ENCODE data around the gene TLN1. TPM values are rescaled to one million over a fixed set of nuclear protein-coding genes. Genes with fewer than 3 reads are reported as not detected.
A peak's percentile ranks its signal among the peaks of the same experiment; 100 is the strongest.

The TLN1 gene
- total and polyA plus RNA-seq, 10 donors = 79.9 to 881 (median 469) TPM

DNA sequence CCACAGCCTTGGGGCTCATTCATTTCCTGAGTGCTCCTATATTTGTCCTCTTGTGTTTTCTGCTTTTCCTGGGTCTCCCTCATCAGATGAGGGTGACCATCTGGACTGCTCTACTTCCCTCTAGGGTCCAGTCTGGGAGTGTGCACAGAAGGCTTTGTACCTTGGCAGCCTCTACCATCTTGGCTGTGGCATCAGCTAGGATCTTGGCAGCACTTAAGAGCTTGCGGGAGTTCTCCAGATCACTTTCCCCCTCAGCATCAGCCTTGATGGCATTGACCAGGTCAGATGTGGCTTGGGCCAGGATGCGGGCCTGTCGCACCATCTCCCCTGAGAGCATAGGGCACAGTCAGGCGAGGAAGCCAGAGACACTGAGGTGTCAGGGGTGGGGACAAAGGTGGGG lies 15.8 kb downstream of the TLN1 start:
- Histone ChIP-seq H3K9me3 (no peaks in the 10 kb centered on the region), H3K4me3 (no peak overlapping the region), H3K4me1 (peaks cover 0 to 22% (median 9%) of the 10 kb centered on the region in 6 donors), H3K36me3 (peaks cover 18 to 100% (median 100%) of the 10 kb centered on the region in 6 donors), H3K27me3 (replicated peaks in 1 of 7) (no peaks in the 10 kb centered on the region), H3K27ac (peak overlapping the region in 1 of 8 donors; percentile 8)
- intact Hi-C loops (cut with DNase I; ENCODE audit: low total_unique reads) = no loop called here
- TF ChIP-seq POLR2AphosphoS5 (IDR thresholded peaks at IDR 0.05) = peak; percentile 12 to 37 (median 30)
- TF ChIP-seq POLR2A (IDR thresholded peaks at IDR 0.05) = no peak
- 86 to 93% (median 92%) methylated on average over 3 to 4 of the region's 4 CpGs for WGBS, 5 donors
- no peak for DNase-seq

- Histone ChIP-seq H3K36me3 (peaks cover 14 to 100% (median 100%) of the 10 kb centered on the region in 6 donors), H3K27me3 (replicated peaks in 1 of 7) (no peaks in the 10 kb centered on the region), H3K9me3 (no peaks in the 10 kb centered on the region), H3K4me1 (peaks cover 0 to 19% (median 7%) of the 10 kb centered on the region in 6 donors), H3K27ac (peak overlapping the region in 2 of 8 donors; percentile 31 to 42), H3K4me3 (no peak overlapping the region)
- intact Hi-C loops (cut with DNase I; ENCODE audit: low total_unique reads) = no loop called here
- 89 to 96% (median 93%) methylated on average over 13 of the region's 13 CpGs for WGBS, 5 donors
- peak; percentile 36 to 73 (median 37) for TF ChIP-seq POLR2AphosphoS5 (IDR thresholded peaks at IDR 0.05)
- TF ChIP-seq, protein P1, sequence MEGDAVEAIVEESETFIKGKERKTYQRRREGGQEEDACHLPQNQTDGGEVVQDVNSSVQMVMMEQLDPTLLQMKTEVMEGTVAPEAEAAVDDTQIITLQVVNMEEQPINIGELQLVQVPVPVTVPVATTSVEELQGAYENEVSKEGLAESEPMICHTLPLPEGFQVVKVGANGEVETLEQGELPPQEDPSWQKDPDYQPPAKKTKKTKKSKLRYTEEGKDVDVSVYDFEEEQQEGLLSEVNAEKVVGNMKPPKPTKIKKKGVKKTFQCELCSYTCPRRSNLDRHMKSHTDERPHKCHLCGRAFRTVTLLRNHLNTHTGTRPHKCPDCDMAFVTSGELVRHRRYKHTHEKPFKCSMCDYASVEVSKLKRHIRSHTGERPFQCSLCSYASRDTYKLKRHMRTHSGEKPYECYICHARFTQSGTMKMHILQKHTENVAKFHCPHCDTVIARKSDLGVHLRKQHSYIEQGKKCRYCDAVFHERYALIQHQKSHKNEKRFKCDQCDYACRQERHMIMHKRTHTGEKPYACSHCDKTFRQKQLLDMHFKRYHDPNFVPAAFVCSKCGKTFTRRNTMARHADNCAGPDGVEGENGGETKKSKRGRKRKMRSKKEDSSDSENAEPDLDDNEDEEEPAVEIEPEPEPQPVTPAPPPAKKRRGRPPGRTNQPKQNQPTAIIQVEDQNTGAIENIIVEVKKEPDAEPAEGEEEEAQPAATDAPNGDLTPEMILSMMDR (IDR thresholded peaks at IDR 0.05 in 8 of 11, conservative IDR thresholded peaks at IDR 0.05 in 3 of 11) = no peak
- no peak for TF ChIP-seq POLR2A (IDR thresholded peaks at IDR 0.05)
- DNase-seq = no peak
These were observed 17.3 kb downstream of the TLN1 start for GRCh38 chr9:35714579-35715252.

DNA sequence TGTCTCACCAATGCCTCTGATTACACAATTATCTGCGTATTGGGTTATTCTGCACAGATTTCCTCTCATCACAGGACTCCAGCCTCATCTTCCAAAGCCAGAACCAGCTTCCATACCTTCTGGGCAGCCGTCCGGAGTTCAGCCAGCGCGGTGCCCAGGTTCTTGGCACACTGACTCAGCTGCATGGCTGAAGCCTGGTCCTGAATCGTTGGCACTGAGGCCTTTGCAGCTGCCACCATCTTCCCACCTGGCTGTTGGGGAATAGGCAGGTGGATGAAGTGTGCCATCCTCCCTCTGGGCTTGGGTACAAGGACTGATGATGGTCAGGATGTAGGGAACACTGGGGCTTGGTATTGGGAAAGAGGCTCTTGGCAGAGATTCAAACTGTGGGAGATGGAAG lies 17.9 kb downstream of the TLN1 start:
- Histone ChIP-seq H3K27me3 (replicated peaks in 1 of 7) (no peaks in the 10 kb centered on the region), H3K36me3 (peaks cover 14 to 100% (median 100%) of the 10 kb centered on the region in 6 donors), H3K9me3 (no peaks in the 10 kb centered on the region), H3K4me3 (no peak overlapping the region), H3K27ac (peak overlapping the region in 2 of 8 donors; percentile 7 to 42), H3K4me1 (peaks cover 0 to 13% (median 5%) of the 10 kb centered on the region in 6 donors)
- TF ChIP-seq POLR2A (IDR thresholded peaks at IDR 0.05) = no peak
- TF ChIP-seq, protein P1 (IDR thresholded peaks at IDR 0.05 in 8 of 11, conservative IDR thresholded peaks at IDR 0.05 in 3 of 11) = no peak
- WGBS, 5 donors = 90 to 96% (median 93%) methylated on average over 6 of the region's 6 CpGs
- no peak for DNase-seq
- intact Hi-C loops (cut with DNase I; ENCODE audit: low total_unique reads) = no loop called here

- intact Hi-C loops (cut with DNase I; ENCODE audit: low total_unique reads) = no loop called here
- WGBS, 5 donors = 80 to 91% (median 87%) methylated on average over 3 of the region's 3 CpGs
- TF ChIP-seq POLR2A (IDR thresholded peaks at IDR 0.05) (no peak), POLR2AphosphoS5 (IDR thresholded peaks at IDR 0.05) (no peak)
- TF ChIP-seq, protein P1 (IDR thresholded peaks at IDR 0.05 in 8 of 11, conservative IDR thresholded peaks at IDR 0.05 in 3 of 11) = no peak
These were observed 18.4 kb downstream of the TLN1 start for GRCh38 chr9:35713578-35713977.

More at GRCh38 chr9:35713578-35713977, 18.4 kb downstream of the TLN1 start:
- Histone ChIP-seq H3K4me1 (peaks cover 0 to 7% (median under 1%) of the 10 kb centered on the region in 6 donors), H3K27me3 (replicated peaks in 1 of 7) (no peaks in the 10 kb centered on the region), H3K9me3 (no peaks in the 10 kb centered on the region), H3K4me3 (no peak overlapping the region), H3K27ac (peak overlapping the region in 2 of 8 donors; percentile 7 to 42), H3K36me3 (peaks cover 18 to 100% (median 100%) of the 10 kb centered on the region in 6 donors)
- DNase-seq = no peak

All from spleen (tissue), 11 donors.